Measurements from ENCODE around the gene MLLT3.

- TF ChIP-seq, protein P1, sequence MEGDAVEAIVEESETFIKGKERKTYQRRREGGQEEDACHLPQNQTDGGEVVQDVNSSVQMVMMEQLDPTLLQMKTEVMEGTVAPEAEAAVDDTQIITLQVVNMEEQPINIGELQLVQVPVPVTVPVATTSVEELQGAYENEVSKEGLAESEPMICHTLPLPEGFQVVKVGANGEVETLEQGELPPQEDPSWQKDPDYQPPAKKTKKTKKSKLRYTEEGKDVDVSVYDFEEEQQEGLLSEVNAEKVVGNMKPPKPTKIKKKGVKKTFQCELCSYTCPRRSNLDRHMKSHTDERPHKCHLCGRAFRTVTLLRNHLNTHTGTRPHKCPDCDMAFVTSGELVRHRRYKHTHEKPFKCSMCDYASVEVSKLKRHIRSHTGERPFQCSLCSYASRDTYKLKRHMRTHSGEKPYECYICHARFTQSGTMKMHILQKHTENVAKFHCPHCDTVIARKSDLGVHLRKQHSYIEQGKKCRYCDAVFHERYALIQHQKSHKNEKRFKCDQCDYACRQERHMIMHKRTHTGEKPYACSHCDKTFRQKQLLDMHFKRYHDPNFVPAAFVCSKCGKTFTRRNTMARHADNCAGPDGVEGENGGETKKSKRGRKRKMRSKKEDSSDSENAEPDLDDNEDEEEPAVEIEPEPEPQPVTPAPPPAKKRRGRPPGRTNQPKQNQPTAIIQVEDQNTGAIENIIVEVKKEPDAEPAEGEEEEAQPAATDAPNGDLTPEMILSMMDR (IDR thresholded peaks at IDR 0.05), result no peak
- TF ChIP-seq EZH2 (IDR thresholded peaks at IDR 0.05) (no peak), EZH2phosphoT487 (IDR thresholded peaks at IDR 0.05) (no peak)
These were observed 270.6 kb downstream of the MLLT3 start for GRCh38 chr9:20351715-20352114.
